ENCODE data around the gene MSH3.

- TF ChIP-seq POLR2A (IDR thresholded peaks at IDR 0.05; ENCODE audit: low read depth, low read length) (no peak), TAF1 (IDR thresholded peaks at IDR 0.05; ENCODE audit: borderline replicate concordance, low read depth, low read length) (no peak)
Measured at GRCh38 chr5:80755626-80756025, 101.2 kb downstream of the MSH3 start.
